ENCODE measurements around the gene MAML2. TPM values are rescaled to one million over a fixed set of nuclear protein-coding genes. Genes with fewer than 3 reads are reported as not detected.

MAML2 gene
- total RNA-seq, 1 donor from 2014 or later: 18.7 TPM

DNA sequence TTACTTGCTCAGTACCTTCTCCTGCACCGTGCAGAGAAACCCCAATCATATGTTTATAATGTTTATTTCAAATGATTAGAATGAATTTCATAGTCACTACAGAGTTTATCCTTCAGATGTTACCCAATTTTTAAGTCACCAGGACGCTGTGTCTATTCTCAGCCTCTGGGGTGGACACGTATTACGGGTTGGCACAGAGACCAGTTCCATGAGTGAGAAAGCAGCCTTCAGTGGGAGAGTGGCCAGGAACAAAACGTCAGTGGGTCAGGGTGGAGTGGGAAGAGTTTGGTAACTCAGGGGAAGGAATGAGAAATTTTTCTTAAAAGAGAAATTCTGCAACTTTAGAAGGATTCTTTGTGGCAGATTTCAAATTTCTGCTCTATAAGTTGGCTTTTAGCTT lies 342.0 kb downstream of the MAML2 start:
- Mint-ChIP-seq H3K4me1 (peaks cover 18% of the 10 kb centered on the region), H3K4me3 (no peak overlapping the region), H3K27ac (ENCODE audit: unreplicated experiment) (peak overlapping the region; percentile 48), H3K27me3 (ENCODE audit: low read depth) (no peaks in the 10 kb centered on the region), H3K36me3 (ENCODE audit: low read depth) (peaks cover 12% of the 10 kb centered on the region), H3K9me3 (peaks cover 13% of the 10 kb centered on the region)
- DNase-seq (ENCODE audit: low read depth, low spot score): no peak
- no peak for TF ChIP-seq CTCF (conservative IDR thresholded peaks at IDR 0.05)

GRCh38 chr11:95999711-96000406 lies 343.1 kb downstream of the MAML2 start:
- TF ChIP-seq CTCF (conservative IDR thresholded peaks at IDR 0.05): no peak
- Mint-ChIP-seq H3K4me3 (no peak overlapping the region), H3K9me3 (peaks cover 10% of the 10 kb centered on the region), H3K36me3 (ENCODE audit: low read depth) (peaks cover 9% of the 10 kb centered on the region), H3K27ac (ENCODE audit: unreplicated experiment) (peak overlapping the region; percentile 20), H3K4me1 (peaks cover 18% of the 10 kb centered on the region), H3K27me3 (ENCODE audit: low read depth) (no peaks in the 10 kb centered on the region)
- no peak for DNase-seq (ENCODE audit: low read depth, low spot score)

GRCh38 chr11:95996621-95997235 lies 346.3 kb downstream of the MAML2 start:
- H3K9me3 Mint-ChIP-seq: no peaks in the 10 kb centered on the region
- no peaks in the 10 kb centered on the region for H3K36me3 Mint-ChIP-seq (ENCODE audit: low read depth)
- no peak overlapping the region for H3K27ac Mint-ChIP-seq (ENCODE audit: unreplicated experiment)

DNA sequence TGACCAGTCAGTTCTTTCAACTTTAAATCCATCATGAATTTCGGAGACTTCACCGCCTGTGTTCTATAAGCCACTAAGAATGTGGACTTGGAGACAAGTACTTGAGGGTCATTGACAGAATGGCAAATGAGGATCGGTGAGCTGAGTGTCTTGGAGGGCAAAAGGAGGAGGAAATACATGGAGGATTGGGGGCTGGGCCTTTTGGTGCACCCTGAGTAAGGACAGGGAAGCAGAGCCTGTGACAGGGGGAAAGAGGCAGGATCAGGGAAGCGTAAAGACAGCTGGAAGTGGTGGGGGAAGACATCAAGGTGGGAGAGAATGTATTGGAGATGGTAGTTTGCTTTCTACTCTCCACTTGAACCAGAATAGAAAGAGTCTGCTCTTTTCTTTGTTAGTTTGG lies 348.7 kb downstream of the MAML2 start:
- Mint-ChIP-seq H3K4me1 (peaks cover 25% of the 10 kb centered on the region), H3K4me3 (no peak overlapping the region), H3K27ac (ENCODE audit: unreplicated experiment) (no peak overlapping the region), H3K27me3 (ENCODE audit: low read depth) (no peaks in the 10 kb centered on the region), H3K9me3 (no peaks in the 10 kb centered on the region), H3K36me3 (ENCODE audit: low read depth) (no peaks in the 10 kb centered on the region)
- TF ChIP-seq CTCF (conservative IDR thresholded peaks at IDR 0.05): no peak
- no peak for DNase-seq (ENCODE audit: low read depth, low spot score)

More at GRCh38 chr11:95996621-95997235, 346.3 kb downstream of the MAML2 start:
- peaks cover 29% of the 10 kb centered on the region for H3K4me1 Mint-ChIP-seq
- no peaks in the 10 kb centered on the region for H3K27me3 Mint-ChIP-seq (ENCODE audit: low read depth)
- TF ChIP-seq CTCF (conservative IDR thresholded peaks at IDR 0.05): no peak
- H3K4me3 Mint-ChIP-seq: no peak overlapping the region
- DNase-seq (ENCODE audit: low read depth, low spot score): no peak

- no peak for TF ChIP-seq CTCF (conservative IDR thresholded peaks at IDR 0.05)
- no peaks in the 10 kb centered on the region for H3K9me3 Mint-ChIP-seq
- H3K27ac Mint-ChIP-seq (ENCODE audit: unreplicated experiment): peak overlapping the region; percentile 35
- H3K4me3 Mint-ChIP-seq: no peak overlapping the region
- no peaks in the 10 kb centered on the region for H3K36me3 Mint-ChIP-seq (ENCODE audit: low read depth)
- H3K4me1 Mint-ChIP-seq: peaks cover 28% of the 10 kb centered on the region
- no peak for DNase-seq (ENCODE audit: low read depth, low spot score)
- H3K27me3 Mint-ChIP-seq (ENCODE audit: low read depth): no peaks in the 10 kb centered on the region
Measured at GRCh38 chr11:95993438-95994298, 349.3 kb downstream of the MAML2 start.
